Fibroblast of peridontal ligament (primary cell): Measurements from ENCODE around the gene SERPINA6.
"Not testable (repeated sequence)": the region's sequence is repeated elsewhere in the genome, so short reads cannot be mapped to it uniquely, and the experiment has no call there.

Experiments used
- DNase-seq: peaks from one replicate; pipeline ENCODE4 v3.0.0-alpha.2; 2010; ENCODE audit errors: extremely low read depth

SERPINA6 gene

DNA sequence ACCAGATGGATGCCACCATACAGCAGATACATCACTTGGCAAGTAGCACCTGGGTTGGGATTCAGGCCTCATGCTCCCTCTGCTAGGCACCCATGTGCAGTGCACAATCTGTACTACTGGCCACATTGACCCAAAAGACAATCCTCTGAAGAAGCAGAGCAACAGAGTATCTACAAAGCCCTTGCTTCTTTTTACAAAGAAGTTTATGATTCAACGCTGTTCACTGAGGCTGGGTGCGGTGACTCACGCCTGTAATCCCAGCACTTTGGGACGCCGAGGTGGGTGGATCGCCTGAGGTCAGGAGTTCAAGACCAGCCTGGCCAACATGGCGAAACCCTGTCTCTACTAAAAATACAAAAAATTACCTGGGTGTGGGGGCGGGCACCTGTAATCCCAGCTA is 31.1 kb upstream of the SERPINA6 start:
- DNase-seq: not testable (repeated sequence)

DNA sequence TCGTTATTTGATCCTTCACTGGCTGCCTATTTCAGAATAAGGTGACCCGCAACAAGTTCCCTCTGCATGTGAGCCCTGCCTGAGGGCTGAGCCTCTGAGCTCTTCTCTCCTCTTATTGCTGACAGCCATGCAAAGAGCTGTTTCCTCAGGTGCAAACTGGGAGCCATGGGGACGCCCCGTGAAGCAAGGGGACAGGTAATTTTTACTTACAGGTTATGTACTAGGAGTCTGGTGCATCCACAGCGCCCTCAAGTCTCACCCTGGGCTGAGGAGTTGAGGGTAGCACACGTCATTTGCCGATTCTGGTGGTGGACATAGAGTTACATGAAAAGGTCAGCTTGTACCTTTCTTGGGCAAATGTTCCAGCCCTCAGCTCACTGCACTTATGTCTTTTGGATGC is 26.1 kb upstream of the SERPINA6 start:
- DNase-seq: no peak

DNA sequence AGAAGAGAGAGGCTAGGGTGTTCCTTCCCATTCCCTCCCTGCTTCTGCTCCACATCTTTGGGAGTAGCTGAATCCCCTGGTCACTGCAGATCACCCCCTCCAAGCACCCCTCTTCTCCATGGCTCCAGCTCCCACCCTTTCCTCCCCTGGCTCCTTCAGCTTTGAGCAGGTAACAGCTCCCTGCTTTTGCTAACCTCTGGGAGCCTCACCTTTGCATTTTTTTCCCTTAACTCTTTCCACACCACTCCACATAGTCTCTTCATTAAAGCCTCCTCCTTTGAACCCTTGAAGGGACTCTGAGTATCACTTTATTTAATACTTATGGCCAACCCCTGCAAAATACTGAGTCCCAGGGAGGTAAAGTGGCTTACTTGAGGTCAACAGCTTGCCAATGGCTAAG is 25.7 kb upstream of the SERPINA6 start:
- no peak for DNase-seq

DNA sequence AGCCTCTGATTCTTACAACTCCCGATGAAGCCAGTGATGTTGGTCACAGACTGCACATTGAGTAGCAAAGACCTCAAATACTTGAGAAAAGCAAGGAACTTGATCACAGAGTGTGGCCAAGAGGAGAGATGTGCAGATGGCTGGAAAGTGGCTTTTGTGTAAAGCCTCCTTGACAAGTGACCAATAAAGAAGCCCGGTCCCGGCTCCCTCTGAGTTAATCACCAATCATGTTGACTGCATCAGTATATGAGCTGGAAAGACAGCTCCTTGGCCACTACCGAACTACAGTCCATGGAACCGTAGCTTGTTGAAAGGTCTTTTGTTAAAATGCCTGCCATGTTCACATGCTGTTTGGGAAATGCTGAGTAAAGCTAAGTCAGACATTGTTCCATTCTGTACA is 23.7 kb upstream of the SERPINA6 start:
- no peak for DNase-seq

DNA sequence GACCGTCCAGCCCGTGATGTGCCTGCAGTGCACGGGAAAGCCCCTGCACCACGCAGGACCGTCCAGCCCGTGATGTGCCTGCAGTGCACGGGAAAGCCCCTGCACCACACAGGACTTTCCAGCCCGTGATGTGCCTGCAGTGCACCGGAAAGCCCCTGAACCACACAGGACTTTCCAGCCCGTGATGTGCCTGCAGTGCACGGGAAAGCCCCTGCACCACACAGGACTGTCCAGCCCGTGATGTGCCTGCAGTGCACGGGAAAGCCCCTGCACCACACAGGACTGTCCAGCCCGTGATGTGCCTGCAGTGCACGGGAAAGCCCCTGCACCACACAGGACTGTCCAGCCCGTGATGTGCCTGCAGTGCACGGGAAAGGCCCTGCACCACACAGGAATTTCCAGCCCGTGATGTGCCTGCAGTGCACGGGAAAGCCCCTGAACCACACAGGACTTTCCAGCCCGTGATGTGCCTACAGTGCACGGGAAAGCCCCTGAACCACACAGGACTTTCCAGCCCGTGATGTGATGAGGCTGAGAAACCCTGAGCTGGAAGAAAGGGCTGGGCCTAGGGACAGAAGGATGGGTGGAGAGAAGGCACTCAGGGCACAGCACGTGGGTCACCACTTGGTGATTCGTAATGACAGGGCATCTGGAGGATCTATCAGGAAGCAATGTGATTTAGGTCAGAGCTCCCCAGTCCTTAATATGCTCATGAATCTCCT is 23.1 kb upstream of the SERPINA6 start:
- DNase-seq: peak; percentile 23

DNA sequence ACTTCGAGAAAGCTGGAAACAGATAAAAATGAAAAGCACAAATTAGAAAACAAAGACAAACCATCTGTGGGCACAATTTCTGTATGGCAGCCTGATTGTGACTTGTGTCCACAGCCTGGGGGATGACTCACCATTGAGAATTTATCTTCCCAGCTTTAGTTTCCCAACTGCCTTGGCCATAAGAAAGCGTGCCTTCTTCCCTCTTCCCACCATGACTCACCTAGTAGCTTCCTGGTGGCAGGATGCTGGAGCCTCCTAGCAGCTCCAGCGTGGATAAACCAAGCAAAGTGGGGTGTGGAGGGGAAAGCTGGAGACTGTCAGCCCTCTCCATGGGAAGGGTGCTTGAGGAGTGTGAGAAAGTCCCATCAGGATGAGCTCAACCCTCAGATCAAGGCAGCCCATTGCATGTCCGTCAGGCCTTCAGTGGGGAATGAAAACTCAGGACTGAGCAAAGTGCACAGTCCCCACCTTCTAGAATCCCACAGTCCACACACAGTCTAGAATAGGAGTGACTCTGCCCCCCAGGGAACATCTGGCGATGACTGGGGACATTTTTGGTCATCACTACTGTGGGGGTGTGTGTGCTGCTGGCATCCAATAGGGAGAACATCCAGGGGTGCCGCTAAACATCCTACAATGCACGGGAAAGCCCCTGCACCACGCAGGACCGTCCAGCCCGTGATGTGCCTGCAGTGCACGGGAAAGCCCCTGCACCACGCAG is 22.4 kb upstream of the SERPINA6 start:
- peak; percentile 91 for DNase-seq

DNA sequence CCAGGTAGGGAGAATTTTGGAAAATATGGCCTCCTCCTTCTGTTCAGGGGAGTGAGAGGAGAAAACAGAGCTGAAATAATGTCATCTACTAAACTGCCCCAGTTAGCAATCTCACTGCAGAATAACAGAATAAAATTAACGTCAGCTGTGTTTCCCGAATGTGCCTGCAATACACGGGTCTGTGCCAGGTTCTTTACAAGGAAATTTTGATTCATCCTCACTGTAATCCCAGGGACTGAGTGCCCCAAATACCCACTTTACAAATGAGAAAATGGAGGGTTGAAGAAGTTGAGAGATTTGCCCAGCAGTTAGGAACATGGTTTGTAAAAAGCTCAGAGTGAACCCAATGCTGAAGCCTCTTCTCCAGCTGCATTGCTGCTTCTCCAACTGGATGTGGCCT is 21.3 kb upstream of the SERPINA6 start:
- no peak for DNase-seq

DNA sequence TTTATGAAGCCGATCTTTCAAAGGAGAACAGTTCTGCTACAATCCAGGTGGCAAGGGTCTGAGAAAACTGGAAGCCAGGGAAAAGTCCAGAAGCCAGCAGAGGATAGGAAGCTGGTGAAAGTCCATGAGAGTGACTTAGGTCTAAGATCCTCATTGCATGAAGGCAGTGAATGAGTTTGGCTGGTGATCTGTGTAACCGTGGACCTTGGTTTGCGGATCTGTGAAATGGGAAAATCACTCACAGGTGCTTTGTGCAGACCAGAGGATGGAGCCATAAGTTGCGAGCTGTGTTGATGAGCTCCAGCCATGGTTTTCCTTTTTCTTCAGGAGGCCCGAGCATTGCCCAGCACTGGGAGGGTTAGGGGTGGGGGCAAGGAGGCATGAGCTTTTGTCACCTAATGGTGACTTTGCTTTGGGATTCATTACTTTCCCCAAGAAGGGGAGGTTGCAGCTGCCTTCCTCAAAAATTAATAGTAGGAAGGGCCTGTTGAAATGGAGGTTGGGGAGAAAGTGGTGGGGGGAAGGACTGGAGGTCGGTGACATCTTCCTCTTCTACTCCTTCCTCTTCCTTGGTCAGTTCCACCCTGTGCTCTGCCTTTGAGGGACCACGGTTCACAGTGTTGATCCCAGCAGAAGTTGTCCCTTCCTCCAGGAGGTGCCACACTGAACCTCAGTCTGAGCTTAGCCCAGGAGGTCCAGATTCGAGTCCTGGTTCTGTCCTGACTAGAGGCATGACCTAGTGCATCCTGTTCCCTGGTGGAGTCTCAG is 20.3 kb upstream of the SERPINA6 start:
- DNase-seq: no peak

DNA sequence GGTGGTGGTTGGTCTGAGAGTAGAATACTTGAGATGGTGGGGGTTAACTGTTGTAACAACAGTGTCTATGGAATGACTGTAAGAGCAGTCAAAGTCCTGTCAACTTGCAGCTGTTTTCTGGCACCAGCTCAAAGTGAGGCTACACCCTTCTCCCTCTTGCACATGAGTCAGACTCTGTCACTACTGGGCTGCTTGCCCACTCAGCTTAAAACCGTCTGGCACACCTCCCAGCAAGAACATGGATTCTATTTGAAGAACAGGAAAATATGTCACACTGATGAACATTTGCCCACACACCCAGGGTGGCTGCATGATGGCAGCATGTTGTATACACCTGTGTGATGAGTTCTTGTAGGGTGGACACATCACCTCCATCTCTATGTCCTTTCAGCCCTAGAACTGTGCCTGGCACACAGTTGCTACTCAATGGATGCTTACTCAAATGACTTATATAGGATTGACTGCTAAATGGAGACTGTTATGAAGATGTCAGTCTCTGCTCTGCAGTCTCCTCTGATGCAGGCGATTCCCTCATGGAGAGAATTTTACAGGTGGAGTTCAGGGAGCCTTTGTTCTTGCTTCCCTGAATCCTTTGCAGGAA is 19.3 kb upstream of the SERPINA6 start:
- peak; percentile 100 for DNase-seq

DNA sequence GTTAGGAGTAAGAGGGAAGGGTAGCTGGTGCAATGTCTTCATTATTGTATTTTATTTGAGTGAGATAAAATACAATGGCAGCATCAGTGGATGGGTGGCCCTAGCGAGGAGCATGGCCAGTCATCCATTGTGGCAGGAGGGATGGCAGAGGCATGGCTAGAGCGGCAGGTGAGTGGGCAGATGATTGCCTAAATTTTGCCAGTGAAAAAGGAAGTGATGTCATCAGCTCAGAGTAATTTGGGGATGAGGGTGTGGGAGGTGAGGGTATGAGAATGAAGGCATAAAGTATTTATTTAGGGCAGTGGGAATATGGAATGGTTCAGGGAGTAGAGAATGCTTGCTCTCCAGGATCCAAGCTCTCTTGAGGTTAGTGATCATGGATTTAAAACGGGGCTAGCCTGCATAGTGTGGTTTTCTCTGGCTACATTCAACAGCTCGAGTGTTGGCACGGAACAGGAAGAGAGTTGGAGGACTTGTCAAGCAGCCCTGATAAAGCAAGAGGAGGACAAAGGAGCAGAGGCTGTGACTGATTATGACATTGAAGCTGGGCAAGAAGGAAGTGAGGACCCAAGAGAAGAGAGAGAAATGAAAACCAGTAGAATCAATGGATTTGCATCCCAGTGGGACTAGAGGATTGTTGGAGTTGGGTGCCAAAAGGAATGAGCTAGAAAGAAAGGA is 18.7 kb upstream of the SERPINA6 start:
- DNase-seq: no peak

DNA sequence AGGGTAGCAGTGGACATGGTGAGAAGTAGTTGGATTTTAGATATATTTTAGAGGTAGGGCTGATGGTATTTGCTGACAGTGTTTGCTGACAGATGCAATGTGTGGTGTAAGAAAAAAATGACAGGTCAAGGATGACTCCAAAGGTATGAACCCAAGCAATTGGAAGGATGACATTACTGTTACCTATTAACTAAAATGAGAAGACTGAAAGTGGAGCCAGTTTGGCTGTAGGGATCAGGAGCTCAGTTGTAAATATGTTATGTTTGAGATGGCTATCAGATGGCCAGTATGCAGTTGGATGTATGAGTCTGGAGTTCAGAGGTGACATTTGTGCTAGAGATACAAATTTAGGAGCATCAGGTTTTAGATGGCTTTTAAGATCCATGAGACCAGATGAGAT is 17.4 kb upstream of the SERPINA6 start:
- no peak for DNase-seq

DNA sequence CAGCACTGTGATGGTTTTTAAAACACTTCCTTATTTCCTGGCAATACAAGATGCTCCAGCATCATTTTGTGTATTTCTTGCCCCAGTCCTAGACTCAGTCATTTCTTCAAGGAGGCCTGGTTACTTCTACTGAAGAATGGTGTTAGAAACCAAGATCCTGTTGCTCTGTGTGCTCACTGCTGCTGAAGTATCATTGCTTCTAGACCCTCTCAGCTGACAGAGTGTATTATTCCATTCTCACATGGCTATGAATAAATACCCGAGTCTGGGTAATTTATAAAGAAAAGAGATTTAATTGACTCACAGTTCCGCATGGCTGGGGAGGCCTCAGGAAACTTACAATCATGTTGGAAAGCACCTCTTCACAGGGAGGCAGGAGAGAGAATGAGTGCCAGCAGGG is 14.9 kb upstream of the SERPINA6 start:
- no peak for DNase-seq

DNA sequence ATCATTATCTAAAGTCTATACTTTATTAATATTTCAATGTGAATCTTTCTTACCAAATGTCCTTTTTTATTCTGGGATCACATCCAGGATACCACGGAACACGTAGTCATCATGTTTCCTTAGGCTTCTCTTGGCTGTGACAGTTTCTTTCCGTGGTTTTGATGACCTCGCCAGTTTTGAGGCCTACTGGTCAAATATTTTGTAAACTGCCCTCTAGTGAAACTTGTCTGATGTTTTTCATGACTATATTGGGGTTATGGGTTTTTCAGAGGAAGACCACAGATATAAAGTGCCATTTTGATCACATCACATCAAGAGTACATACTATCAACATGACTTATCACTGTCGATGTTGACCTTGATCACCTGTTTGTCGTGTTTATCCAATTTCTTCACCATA is 14.1 kb upstream of the SERPINA6 start:
- peak; percentile 49 for DNase-seq

DNA sequence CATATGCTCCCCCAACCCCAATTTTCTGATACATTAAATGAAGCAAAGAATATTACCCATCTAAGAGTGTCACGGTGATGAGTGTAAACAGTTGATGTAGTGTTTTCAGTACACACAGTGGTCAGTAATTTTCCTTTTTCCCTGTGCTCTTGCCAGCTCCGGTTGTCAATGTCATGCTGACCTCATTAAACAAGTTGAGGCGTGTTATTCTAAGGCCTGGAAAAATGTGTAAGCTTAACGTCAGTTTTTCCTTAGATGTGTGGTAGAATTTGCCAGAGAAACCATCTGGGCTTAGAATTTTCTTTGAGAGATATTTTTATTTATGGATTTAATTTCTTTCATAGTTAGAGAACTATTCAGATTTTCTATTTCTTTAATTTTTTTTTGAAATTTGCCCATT is 11.7 kb upstream of the SERPINA6 start:
- DNase-seq: no peak

DNA sequence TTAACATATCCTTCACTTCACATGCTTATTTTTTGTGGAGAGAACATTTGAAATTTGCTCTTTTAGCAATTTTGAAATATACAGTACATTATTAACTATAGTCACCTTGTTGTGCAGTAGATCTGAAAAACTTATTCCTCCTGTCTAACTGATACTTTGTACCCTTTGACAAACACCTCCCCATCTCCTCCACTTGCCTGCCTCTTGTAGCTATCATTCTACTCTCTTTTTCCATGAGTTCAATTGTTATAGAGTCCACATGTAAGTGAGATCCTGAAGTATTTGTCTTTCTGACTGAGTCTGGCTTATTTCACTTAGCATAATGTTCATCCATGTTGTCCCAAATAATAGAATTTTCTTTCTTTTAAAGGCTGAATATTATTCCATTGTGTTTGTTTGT is 9.5 kb upstream of the SERPINA6 start:
- no peak for DNase-seq

DNA sequence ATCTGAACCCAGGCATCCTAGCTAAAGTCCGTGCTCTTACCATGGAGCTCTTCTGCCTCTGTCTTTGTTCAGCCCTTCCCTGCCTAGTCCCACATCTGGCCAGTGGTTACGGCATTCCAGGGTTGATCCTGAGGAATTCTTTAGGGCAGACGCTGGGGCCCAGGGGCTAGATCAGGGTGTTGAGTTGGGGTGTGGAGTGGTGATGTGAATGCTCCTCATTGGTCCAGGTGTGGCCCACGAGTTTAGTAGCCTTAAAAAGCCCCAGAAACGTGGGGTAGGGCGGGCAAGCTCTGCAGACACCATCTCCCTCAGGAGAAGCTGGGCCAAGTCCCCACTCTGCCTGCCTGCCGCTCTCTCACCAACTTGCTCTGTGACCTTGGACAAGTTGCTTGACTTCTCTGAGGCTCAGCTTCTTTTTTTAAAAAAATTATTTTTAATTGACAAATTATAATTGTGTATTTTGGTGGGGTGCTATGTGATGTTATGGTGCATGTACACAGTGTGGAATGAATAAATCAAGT is 9.0 kb upstream of the SERPINA6 start:
- DNase-seq: no peak

DNA sequence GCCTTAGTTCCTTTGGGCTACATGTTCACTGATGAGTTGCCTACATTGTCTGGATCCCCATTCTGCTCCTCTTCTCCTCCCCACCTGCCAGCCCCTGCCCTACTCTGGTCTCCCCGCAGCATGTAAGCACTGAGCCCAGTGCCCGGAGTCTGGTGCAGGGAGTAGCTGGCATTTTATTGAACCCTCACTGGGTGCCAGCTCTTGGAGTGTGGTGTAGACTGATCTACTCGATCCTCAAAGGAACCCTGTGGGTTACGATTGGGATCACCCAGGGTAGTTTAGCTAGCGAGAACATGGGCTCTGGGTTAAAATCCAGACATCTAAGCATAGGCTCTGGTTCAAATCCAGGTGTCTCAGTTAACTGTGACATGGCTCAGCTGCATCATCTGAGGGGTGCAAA is 8.3 kb upstream of the SERPINA6 start:
- DNase-seq: no peak

DNA sequence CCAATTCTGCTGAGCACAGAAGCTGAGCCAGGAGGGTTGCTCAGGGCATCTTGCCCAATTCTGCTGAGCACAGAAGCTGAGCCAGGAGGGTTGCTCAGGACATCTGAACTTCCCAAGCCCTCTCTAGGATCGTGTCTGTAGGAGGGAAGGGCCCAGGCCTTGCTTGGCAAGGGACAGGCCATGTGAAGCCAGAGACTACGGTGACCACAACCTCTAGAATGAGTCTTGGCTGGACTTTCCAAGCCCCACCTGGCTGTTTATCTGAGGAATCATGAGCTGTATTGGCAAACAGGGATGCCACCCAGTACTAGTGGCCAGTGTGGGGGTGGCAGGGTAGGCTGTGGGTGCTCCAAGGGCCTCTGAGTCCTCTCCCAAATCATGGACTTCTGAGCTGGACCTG is 7.7 kb upstream of the SERPINA6 start:
- no peak for DNase-seq

DNA sequence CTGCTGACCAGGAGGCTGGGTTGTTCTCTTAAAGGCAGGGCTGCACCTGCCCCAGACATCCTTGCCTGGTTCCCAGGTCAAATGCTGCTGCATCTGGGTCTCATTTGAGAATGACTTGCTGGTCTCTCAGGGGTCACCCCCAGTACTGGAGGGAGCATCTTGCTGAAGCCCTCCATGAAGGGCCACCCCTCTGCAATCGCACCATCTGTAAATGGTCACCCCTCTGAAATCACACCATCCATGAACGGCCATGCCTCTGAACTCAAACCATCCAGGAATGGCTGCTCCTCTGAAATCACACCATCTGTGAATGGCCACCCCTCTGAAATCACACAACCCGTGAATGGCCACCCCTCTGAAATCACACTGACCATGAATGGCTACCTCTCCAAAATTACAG is 7.3 kb upstream of the SERPINA6 start:
- DNase-seq: no peak

DNA sequence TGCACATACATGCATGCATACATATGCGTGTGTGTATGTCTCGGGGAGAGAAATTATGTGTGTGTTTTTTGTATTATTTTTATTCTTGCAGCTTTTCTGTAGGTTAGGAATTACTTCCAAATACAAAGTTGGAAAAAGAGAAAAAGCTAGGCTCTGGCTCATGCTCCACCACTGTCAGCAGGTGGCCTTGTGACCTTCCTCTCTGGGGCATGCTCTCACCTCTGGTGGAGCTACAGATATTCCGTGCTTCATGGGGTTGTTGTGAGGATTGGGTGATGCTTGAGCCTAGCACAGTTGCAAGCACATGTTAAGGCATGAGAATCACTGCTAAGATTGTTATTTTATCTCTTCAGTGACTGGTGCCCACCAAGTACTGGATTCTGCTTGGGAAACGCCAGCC is 6.7 kb upstream of the SERPINA6 start:
- no peak for DNase-seq

DNA sequence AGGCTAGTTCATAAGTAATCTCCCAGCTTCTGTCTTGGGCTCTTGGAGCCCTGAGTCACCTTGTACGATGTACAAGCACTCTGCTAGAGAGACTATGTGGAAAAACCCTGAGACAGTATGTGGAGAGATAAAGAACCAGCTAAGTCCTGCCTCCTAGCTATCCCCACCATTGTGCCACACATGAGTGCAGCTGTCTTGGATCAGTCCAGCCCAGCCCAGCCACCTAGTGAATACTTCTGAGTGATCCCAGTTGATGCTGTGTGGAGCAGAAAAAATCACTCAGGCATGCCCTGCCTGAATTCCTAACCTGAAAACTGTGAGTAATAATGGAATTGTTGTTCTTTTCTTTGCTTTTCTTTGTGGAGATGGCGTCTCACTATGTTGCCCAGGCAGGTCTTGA is 5.1 kb upstream of the SERPINA6 start:
- no peak for DNase-seq
